GM23338 (cell line): ENCODE results near the gene F7. TPM values are rescaled to one million over a fixed set of nuclear protein-coding genes. Genes with fewer than 3 reads are reported as not detected.

ENCODE experiments used
- ATAC-seq: fragments of 200-7000 bp; cut with Tn5 transposase; 3 replicates; pipeline ENCODE4 v1.9.1; 2020
- DNase-seq: peaks from one replicate; pipeline ENCODE4 v3.0.0-alpha.2; 2015; ENCODE audit warnings: low spot score
- H2AFZ ChIP-seq: fragments of 200-600 bp; sonication (generic); 2 replicates; pipeline ENCODE4 v1.8.0; 2016; ENCODE audit warnings: antibody characterized with exemption, mild to moderate bottlenecking, moderate library complexity
- H3F3A ChIP-seq: fragments of 200-600 bp; sonication (generic); replicated peaks from 2 replicates; pipeline ENCODE4 v1.8.0; 2017; ENCODE audit warnings: antibody characterized with exemption, mixed run types, low read depth
- H3K27ac ChIP-seq: fragments of 200-600 bp; sonication (generic); 2 replicates; pipeline ENCODE4 v1.6.1; 2016; ENCODE audit warnings: low read depth
- H3K27me3 ChIP-seq: fragments of 200-600 bp; sonication (generic); 2 replicates; pipeline ENCODE4 v1.8.0; 2016; ENCODE audit warnings: mild to moderate bottlenecking, mixed run types, moderate library complexity; ENCODE audit not compliant: insufficient read depth
- H3K36me3 ChIP-seq: fragments of 200-600 bp; sonication (generic); 2 replicates; pipeline ENCODE4 v1.8.0; 2016; ENCODE audit warnings: mild to moderate bottlenecking; ENCODE audit not compliant: insufficient read depth
- H3K4me1 ChIP-seq: fragments of 200-600 bp; sonication (generic); 2 replicates; pipeline ENCODE4 v1.8.0; 2016; ENCODE audit warnings: mild to moderate bottlenecking, moderate library complexity; ENCODE audit not compliant: insufficient read depth
- H3K4me2 ChIP-seq: fragments of 200-600 bp; sonication (generic); 2 replicates; pipeline ENCODE4 v1.7.1; 2017; ENCODE audit warnings: mixed run types
- H3K4me3 ChIP-seq: fragments of 200-600 bp; sonication (generic); 2 replicates; pipeline ENCODE4 v1.6.1; 2016; ENCODE audit warnings: mixed run types
- H3K79me2 ChIP-seq: fragments of 200-600 bp; sonication (generic); replicated peaks from 2 replicates; pipeline ENCODE4 v1.8.0; 2017; ENCODE audit warnings: mild to moderate bottlenecking; ENCODE audit not compliant: insufficient read depth
- H3K9me2 ChIP-seq: fragments of 200-600 bp; sonication (generic); 2 replicates; pipeline ENCODE4 v1.8.0; 2017; ENCODE audit not compliant: insufficient read depth
- H4K20me1 ChIP-seq: fragments of 200-600 bp; sonication (generic); replicated peaks from 2 replicates; pipeline ENCODE4 v1.8.0; 2017; ENCODE audit warnings: mild to moderate bottlenecking; ENCODE audit not compliant: insufficient read depth
- H3K27ac Mint-ChIP-seq: 2 replicates; pipeline ENCODE4 v1.8.0; 2020; ENCODE audit warnings: inconsistent platforms, mild to moderate bottlenecking, moderate library complexity, mixed read lengths
- H3K27me3 Mint-ChIP-seq: 3 replicates; pipeline ENCODE4 v1.8.0; 2022; ENCODE audit warnings: low read depth, mild to moderate bottlenecking, moderate library complexity, mixed read lengths, inconsistent platforms; ENCODE audit not compliant: insufficient read depth, poor library complexity
- H3K36me3 Mint-ChIP-seq: 3 replicates; pipeline ENCODE4 v1.8.0; 2021; ENCODE audit warnings: low read depth, mild to moderate bottlenecking, inconsistent platforms, moderate library complexity, mixed read lengths
- H3K4me1 Mint-ChIP-seq: 3 replicates; pipeline ENCODE4 v1.8.0; 2020; ENCODE audit warnings: mild to moderate bottlenecking, inconsistent platforms, mixed read lengths
- H3K4me3 Mint-ChIP-seq: 3 replicates; pipeline ENCODE4 v1.8.0; 2021; ENCODE audit warnings: moderate library complexity, mild to moderate bottlenecking, inconsistent platforms, mixed read lengths
- H3K9me3 Mint-ChIP-seq: 3 replicates; pipeline ENCODE4 v1.8.0; 2020; ENCODE audit warnings: moderate library complexity, mild to moderate bottlenecking, inconsistent platforms, mixed read lengths
- CREB1 ChIP-seq: fragments of 250-450 bp; sonication (Bioruptor Pico); IDR thresholded peaks from 2 replicates; pipeline ENCODE4 v1.5.0; 2020; ENCODE audit warnings: low read depth, mild to moderate bottlenecking, moderate library complexity
- EZH2 ChIP-seq: fragments of 200-600 bp; sonication (generic); IDR thresholded peaks from one replicate; pipeline ENCODE4 v1.8.0; 2017; ENCODE audit warnings: antibody characterized with exemption, mild to moderate bottlenecking, low read depth; ENCODE audit not compliant: unreplicated experiment
- EZH2phosphoT487 ChIP-seq: fragments of 200-600 bp; sonication (generic); IDR thresholded peaks from one replicate; pipeline ENCODE4 v1.8.1; 2018; ENCODE audit warnings: antibody characterized with exemption; ENCODE audit not compliant: unreplicated experiment
- JUNB ChIP-seq: IDR thresholded peaks from one replicate; pipeline ENCODE4 v1.6.1; 2016; ENCODE audit warnings: antibody characterized with exemption; ENCODE audit not compliant: unreplicated experiment
- NANOG ChIP-seq: IDR thresholded peaks from 2 replicates; pipeline ENCODE4 v1.6.1; 2016; ENCODE audit warnings: antibody characterized with exemption, borderline replicate concordance
- POLR2AphosphoS5 ChIP-seq: IDR thresholded peaks from 2 replicates; pipeline ENCODE4 v1.6.1; 2016; ENCODE audit warnings: antibody characterized with exemption, low read depth
- REST ChIP-seq: IDR thresholded peaks from one replicate; pipeline ENCODE4 v1.6.1; 2018; ENCODE audit warnings: antibody characterized with exemption; ENCODE audit not compliant: unreplicated experiment
- STAT1 ChIP-seq: IDR thresholded peaks from one replicate; pipeline ENCODE4 v1.6.1; 2016; ENCODE audit warnings: antibody characterized with exemption; ENCODE audit not compliant: unreplicated experiment
- ZNF114 ChIP-seq: fragments of 250-450 bp; sonication (Bioruptor Pico); IDR thresholded peaks from 2 replicates; pipeline ENCODE4 v1.5.0; 2020; ENCODE audit warnings: mild to moderate bottlenecking, moderate library complexity
- ZNF331 ChIP-seq: fragments of 250-450 bp; sonication (Bioruptor Pico); IDR thresholded peaks from 2 replicates; pipeline ENCODE4 v1.5.0; 2020; ENCODE audit warnings: low read depth, mild to moderate bottlenecking, moderate library complexity
- polyA plus RNA-seq: library from polyadenylated mRNA; unstranded; fragments of >200 nt; fragmentation: Nextera tagmentation; extraction: Ambion mirVana; gene quantifications from 2 replicates; pipeline ENCODE4 v1.2.1, GENCODE V29; 2016
- total RNA-seq: library from RNA; depleted of rRNA; stranded (reverse); fragments of >200 nt; shearing (Covaris generic); gene quantifications from 2 replicates; pipeline ENCODE4 v1.2.3, GENCODE V29; 2014
- TF ChIP-seq, protein P1 (sequence below): IDR thresholded peaks from 2 replicates; pipeline ENCODE4 v1.6.1; 2016; ENCODE audit warnings: antibody characterized with exemption
- TF ChIP-seq, protein P2 (sequence below), 2 experiments: fragments of 200-600 bp in 1 of 2; sonication (generic) in 1 of 2; conservative IDR thresholded peaks; 2 replicates each; pipeline versions ENCODE4 v1.5.1 to v1.6.1; 2016 to 2017; ENCODE audit warnings: antibody characterized with exemption in 2 of 2, low read depth in 2 of 2, mild to moderate bottlenecking in 2 of 2, moderate library complexity in 1 of 2

F7 gene
- total and polyA plus RNA-seq, 2 experiments from 2014 or later = 0.16 to 0.24 TPM

- TF ChIP-seq REST (no peak), ZNF331 (no peak), POLR2AphosphoS5 (no peak), EZH2 (no peak), STAT1 (no peak), JUNB (no peak), CREB1 (CRISPR knock-in tag) (no peak), ZNF114 (CRISPR knock-in tag) (no peak), EZH2phosphoT487 (no peak), NANOG (no peak)
- TF ChIP-seq, protein P1, sequence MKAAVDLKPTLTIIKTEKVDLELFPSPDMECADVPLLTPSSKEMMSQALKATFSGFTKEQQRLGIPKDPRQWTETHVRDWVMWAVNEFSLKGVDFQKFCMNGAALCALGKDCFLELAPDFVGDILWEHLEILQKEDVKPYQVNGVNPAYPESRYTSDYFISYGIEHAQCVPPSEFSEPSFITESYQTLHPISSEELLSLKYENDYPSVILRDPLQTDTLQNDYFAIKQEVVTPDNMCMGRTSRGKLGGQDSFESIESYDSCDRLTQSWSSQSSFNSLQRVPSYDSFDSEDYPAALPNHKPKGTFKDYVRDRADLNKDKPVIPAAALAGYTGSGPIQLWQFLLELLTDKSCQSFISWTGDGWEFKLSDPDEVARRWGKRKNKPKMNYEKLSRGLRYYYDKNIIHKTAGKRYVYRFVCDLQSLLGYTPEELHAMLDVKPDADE = no peak
- TF ChIP-seq, protein P2, sequence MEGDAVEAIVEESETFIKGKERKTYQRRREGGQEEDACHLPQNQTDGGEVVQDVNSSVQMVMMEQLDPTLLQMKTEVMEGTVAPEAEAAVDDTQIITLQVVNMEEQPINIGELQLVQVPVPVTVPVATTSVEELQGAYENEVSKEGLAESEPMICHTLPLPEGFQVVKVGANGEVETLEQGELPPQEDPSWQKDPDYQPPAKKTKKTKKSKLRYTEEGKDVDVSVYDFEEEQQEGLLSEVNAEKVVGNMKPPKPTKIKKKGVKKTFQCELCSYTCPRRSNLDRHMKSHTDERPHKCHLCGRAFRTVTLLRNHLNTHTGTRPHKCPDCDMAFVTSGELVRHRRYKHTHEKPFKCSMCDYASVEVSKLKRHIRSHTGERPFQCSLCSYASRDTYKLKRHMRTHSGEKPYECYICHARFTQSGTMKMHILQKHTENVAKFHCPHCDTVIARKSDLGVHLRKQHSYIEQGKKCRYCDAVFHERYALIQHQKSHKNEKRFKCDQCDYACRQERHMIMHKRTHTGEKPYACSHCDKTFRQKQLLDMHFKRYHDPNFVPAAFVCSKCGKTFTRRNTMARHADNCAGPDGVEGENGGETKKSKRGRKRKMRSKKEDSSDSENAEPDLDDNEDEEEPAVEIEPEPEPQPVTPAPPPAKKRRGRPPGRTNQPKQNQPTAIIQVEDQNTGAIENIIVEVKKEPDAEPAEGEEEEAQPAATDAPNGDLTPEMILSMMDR (conservative IDR thresholded peaks at IDR 0.05; ENCODE audit: low read depth in 2 of 2) = no peak
Observed at GRCh38 chr13:113158946-113159345, 53.4 kb downstream of the F7 start (continued).

DNA sequence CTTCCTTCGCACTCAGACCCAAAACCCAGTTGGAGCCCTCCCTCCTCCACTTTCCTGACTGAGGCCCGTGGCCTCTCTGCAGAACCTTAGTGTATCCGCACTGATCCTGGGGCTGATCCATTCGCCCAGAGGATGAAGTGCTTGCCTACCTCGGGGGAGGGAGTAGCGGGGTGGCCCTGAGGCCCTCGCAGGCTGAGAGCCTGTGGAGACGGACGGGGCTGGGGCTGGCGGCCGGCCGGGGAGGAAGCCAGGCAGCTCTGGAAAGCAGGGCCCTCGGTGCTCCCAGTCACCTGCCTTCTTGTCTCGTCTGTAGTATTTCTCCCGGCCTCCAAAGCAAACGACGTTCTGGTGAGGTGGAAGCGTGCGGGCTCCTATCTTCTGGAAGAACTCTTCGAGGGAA lies 54.1 kb downstream of the F7 start:
- no peaks in the 10 kb centered on the region for H3K79me2 ChIP-seq
- peak overlapping the region; percentile 81 for H2AFZ ChIP-seq
- H3K27ac ChIP-seq = no peak overlapping the region
- Mint-ChIP-seq H3K4me3 (no peak overlapping the region; the same call in 2 of the 3 replicates), H3K9me3 (peaks cover 3% of the 10 kb centered on the region; the same call in 1 of the 3 replicates), H3K27ac (no peak overlapping the region), H3K4me1 (peaks cover 39% of the 10 kb centered on the region), H3K36me3 (no peaks in the 10 kb centered on the region; the same call in 2 of the 3 replicates), H3K27me3 (peaks cover 10% of the 10 kb centered on the region)
- 0 out of 2 replicates have a peak, but pooled peaks cover under 1% of the 10 kb centered on the region for H3F3A ChIP-seq
- H3K9me2 ChIP-seq = no peaks in the 10 kb centered on the region
- H3K4me1 ChIP-seq = peaks cover 12% of the 10 kb centered on the region; the same call in 1 of the 2 replicates
- no peak overlapping the region for H3K4me3 ChIP-seq
- ATAC-seq (peak; percentile 56), DNase-seq (no peak)
- H3K36me3 ChIP-seq = no peaks in the 10 kb centered on the region
- H4K20me1 ChIP-seq = no peaks in the 10 kb centered on the region
- H3K27me3 ChIP-seq = no peaks in the 10 kb centered on the region
- H3K4me2 ChIP-seq = no peak overlapping the region
- TF ChIP-seq JUNB (no peak), POLR2AphosphoS5 (no peak), REST (no peak), ZNF114 (CRISPR knock-in tag) (no peak), NANOG (no peak), STAT1 (no peak), EZH2phosphoT487 (no peak), EZH2 (no peak), CREB1 (CRISPR knock-in tag) (no peak)
- TF ChIP-seq, protein P1 = no peak
- TF ChIP-seq, protein P2 (conservative IDR thresholded peaks at IDR 0.05; ENCODE audit: low read depth in 2 of 2) = no peak
